GM12878 (cell line): ENCODE results near the gene MYOZ2.

Experiments
- EZH2 ChIP-seq: IDR thresholded peaks from 2 replicates; pipeline ENCODE4 v1.6.1; 2012; ENCODE audit warnings: low read depth, mild to moderate bottlenecking, control low read depth, inconsistent platforms, low read length, borderline replicate concordance; ENCODE audit not compliant: control insufficient read depth
- FOXM1 ChIP-seq: IDR thresholded peaks from 2 replicates; pipeline ENCODE4 v1.6.1; 2012; ENCODE audit warnings: low read depth, mild to moderate bottlenecking, inconsistent platforms, low read length, moderate library complexity
- MYB ChIP-seq: fragments of 150-350 bp; IDR thresholded peaks from 2 replicates; pipeline ENCODE4 v1.6.1; 2014; ENCODE audit warnings: mild to moderate bottlenecking, low read depth, low read length, borderline replicate concordance
- POLR2AphosphoS2 ChIP-seq: IDR thresholded peaks from 2 replicates; pipeline ENCODE4 v1.6.1; 2011; ENCODE audit warnings: low read depth, mild to moderate bottlenecking, low read length, improper control_type of control experiment, moderate library complexity
- SMC3 ChIP-seq: IDR thresholded peaks from 2 replicates; pipeline ENCODE4 v1.6.1; 2011; ENCODE audit warnings: low read length, improper control_type of control experiment, borderline replicate concordance
- ZNF24 ChIP-seq: fragments of 450-650 bp; IDR thresholded peaks from 2 replicates; pipeline ENCODE4 v1.6.1; 2017; ENCODE audit warnings: antibody characterized with exemption, mild to moderate bottlenecking
- TF ChIP-seq, protein P1 (sequence below): IDR thresholded peaks from 2 replicates; pipeline ENCODE4 v1.6.1; 2012; ENCODE audit warnings: mild to moderate bottlenecking, low read depth, low read length
- TF ChIP-seq, protein P2 (sequence below), 3 experiments: IDR thresholded peaks in 2 of 3; conservative IDR thresholded peaks in 1 of 3; 2 replicates each; pipeline ENCODE4 v1.5.1; 2011; ENCODE audit warnings: low read depth in 3 of 3, low read length in 3 of 3, mild to moderate bottlenecking in 3 of 3, control low read depth in 2 of 3, moderate library complexity in 2 of 3, inconsistent platforms in 1 of 3, mixed read lengths in 1 of 3; ENCODE audit not compliant: control insufficient read depth in 2 of 3, insufficient read depth in 1 of 3; ENCODE audit errors: extremely low read depth in 1 of 3
- TF ChIP-seq, protein P3 (sequence below): fragments of 450-650 bp; IDR thresholded peaks from 2 replicates; pipeline ENCODE4 v1.6.1; 2014; ENCODE audit warnings: mild to moderate bottlenecking

DNA sequence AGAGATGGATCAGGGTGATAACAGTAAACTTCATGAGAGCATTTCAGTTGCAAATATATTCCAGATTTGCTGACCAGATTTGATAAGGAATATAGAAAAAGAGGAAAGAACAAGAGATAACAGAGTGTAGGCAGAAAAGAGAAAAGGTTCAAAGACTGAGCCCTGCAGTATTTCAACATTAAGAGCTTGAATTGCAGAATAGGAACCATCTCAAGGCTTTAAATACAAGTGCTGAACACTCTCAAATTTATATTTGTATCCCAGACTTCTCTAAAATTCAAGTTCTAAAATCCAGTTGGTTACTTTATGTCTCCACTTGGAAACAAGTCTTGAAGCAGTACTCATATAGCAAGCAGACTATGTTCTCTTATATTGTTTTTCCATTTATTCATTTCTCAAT is 9.7 kb upstream of the MYOZ2 start:
- TF ChIP-seq, protein P1, sequence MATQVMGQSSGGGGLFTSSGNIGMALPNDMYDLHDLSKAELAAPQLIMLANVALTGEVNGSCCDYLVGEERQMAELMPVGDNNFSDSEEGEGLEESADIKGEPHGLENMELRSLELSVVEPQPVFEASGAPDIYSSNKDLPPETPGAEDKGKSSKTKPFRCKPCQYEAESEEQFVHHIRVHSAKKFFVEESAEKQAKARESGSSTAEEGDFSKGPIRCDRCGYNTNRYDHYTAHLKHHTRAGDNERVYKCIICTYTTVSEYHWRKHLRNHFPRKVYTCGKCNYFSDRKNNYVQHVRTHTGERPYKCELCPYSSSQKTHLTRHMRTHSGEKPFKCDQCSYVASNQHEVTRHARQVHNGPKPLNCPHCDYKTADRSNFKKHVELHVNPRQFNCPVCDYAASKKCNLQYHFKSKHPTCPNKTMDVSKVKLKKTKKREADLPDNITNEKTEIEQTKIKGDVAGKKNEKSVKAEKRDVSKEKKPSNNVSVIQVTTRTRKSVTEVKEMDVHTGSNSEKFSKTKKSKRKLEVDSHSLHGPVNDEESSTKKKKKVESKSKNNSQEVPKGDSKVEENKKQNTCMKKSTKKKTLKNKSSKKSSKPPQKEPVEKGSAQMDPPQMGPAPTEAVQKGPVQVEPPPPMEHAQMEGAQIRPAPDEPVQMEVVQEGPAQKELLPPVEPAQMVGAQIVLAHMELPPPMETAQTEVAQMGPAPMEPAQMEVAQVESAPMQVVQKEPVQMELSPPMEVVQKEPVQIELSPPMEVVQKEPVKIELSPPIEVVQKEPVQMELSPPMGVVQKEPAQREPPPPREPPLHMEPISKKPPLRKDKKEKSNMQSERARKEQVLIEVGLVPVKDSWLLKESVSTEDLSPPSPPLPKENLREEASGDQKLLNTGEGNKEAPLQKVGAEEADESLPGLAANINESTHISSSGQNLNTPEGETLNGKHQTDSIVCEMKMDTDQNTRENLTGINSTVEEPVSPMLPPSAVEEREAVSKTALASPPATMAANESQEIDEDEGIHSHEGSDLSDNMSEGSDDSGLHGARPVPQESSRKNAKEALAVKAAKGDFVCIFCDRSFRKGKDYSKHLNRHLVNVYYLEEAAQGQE = no peak
- TF ChIP-seq, protein P2, sequence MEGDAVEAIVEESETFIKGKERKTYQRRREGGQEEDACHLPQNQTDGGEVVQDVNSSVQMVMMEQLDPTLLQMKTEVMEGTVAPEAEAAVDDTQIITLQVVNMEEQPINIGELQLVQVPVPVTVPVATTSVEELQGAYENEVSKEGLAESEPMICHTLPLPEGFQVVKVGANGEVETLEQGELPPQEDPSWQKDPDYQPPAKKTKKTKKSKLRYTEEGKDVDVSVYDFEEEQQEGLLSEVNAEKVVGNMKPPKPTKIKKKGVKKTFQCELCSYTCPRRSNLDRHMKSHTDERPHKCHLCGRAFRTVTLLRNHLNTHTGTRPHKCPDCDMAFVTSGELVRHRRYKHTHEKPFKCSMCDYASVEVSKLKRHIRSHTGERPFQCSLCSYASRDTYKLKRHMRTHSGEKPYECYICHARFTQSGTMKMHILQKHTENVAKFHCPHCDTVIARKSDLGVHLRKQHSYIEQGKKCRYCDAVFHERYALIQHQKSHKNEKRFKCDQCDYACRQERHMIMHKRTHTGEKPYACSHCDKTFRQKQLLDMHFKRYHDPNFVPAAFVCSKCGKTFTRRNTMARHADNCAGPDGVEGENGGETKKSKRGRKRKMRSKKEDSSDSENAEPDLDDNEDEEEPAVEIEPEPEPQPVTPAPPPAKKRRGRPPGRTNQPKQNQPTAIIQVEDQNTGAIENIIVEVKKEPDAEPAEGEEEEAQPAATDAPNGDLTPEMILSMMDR (IDR thresholded peaks at IDR 0.05 in 2 of 3, conservative IDR thresholded peaks at IDR 0.05 in 1 of 3; ENCODE audit: control insufficient read depth in 2 of 3, extremely low read depth in 1 of 3, insufficient read depth in 1 of 3, low read depth in 3 of 3, low read length in 3 of 3) = no peak
- TF ChIP-seq EZH2 = no peak
- TF ChIP-seq, protein P3, sequence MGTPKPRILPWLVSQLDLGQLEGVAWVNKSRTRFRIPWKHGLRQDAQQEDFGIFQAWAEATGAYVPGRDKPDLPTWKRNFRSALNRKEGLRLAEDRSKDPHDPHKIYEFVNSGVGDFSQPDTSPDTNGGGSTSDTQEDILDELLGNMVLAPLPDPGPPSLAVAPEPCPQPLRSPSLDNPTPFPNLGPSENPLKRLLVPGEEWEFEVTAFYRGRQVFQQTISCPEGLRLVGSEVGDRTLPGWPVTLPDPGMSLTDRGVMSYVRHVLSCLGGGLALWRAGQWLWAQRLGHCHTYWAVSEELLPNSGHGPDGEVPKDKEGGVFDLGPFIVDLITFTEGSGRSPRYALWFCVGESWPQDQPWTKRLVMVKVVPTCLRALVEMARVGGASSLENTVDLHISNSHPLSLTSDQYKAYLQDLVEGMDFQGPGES = no peak
- no peak for TF ChIP-seq FOXM1
- no peak for TF ChIP-seq MYB
- no peak for TF ChIP-seq ZNF24
- TF ChIP-seq SMC3 = no peak
- no peak for TF ChIP-seq POLR2AphosphoS2
